Measurements from ENCODE around the gene MYO7B.

DNA sequence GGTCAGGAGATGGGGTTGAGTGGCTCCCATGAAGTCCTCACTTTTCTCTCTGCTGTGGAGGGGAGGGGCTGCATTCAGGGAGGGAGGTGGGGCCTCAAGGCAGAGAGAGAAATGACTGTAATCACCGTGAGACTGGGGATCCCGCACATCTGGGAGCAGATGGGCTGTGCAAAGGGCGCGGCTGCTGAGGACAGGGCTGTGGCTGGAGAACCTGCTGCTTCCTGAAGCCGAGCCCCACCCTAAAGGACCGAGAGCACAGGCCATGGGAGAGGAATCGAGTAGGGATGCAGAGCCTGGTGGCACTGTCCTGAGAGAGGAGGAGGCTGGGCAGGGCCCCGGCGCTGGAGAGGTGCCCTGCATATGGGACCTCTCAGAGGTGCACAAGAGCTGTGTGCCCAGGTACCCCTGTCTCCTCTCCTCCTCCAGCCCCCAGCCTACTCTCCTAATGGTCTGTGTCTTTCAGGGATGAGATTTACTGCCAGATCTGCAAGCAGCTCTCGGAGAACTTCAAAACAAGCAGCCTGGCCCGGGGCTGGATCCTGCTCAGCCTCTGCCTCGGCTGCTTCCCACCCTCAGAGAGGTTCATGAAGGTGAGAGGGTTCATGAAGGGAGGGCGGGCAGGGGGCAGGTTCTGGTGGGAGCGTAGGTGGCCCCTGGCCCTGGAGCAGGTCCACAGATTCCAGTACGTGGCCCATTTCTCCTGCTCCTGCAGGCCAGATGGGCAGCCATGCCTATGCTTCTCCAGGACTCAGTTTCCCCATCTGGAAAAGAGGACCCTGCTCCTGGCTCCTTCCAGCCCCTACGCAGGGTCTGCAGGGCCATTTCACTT, 84.6 kb downstream of the MYO7B start:
- no peak for TF ChIP-seq POLR2A (IDR thresholded peaks at IDR 0.05)
- TF ChIP-seq, protein P1, sequence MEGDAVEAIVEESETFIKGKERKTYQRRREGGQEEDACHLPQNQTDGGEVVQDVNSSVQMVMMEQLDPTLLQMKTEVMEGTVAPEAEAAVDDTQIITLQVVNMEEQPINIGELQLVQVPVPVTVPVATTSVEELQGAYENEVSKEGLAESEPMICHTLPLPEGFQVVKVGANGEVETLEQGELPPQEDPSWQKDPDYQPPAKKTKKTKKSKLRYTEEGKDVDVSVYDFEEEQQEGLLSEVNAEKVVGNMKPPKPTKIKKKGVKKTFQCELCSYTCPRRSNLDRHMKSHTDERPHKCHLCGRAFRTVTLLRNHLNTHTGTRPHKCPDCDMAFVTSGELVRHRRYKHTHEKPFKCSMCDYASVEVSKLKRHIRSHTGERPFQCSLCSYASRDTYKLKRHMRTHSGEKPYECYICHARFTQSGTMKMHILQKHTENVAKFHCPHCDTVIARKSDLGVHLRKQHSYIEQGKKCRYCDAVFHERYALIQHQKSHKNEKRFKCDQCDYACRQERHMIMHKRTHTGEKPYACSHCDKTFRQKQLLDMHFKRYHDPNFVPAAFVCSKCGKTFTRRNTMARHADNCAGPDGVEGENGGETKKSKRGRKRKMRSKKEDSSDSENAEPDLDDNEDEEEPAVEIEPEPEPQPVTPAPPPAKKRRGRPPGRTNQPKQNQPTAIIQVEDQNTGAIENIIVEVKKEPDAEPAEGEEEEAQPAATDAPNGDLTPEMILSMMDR (IDR thresholded peaks at IDR 0.05): no peak

Measured in lower leg skin (tissue), 3 donors.